ENCODE results near the gene ZNF777.

The ZNF777 gene

DNA sequence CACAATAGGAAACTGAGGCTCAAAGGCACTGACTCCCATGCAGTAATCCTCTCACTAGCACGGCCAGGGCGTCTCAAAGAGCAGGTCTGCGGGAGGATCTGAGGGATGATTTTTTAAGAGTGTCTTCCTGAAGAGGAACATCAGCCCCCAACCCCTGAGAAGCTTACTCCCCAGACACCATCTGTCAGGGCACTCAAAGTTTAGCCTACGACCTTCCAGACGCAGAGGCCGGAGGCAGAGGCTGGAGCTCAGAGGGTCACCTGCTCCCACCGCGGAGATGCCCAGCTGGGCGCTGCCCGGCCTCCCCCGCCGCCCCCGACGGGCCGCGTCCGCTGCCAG is 1.7 kb downstream of the ZNF777 start:
- H3K4me3 ChIP-seq (ENCODE audit: low read depth, low read length): peak overlapping the region; percentile 88
- DNase-seq (ENCODE audit: low read depth): no peak
- TF ChIP-seq, protein P1, sequence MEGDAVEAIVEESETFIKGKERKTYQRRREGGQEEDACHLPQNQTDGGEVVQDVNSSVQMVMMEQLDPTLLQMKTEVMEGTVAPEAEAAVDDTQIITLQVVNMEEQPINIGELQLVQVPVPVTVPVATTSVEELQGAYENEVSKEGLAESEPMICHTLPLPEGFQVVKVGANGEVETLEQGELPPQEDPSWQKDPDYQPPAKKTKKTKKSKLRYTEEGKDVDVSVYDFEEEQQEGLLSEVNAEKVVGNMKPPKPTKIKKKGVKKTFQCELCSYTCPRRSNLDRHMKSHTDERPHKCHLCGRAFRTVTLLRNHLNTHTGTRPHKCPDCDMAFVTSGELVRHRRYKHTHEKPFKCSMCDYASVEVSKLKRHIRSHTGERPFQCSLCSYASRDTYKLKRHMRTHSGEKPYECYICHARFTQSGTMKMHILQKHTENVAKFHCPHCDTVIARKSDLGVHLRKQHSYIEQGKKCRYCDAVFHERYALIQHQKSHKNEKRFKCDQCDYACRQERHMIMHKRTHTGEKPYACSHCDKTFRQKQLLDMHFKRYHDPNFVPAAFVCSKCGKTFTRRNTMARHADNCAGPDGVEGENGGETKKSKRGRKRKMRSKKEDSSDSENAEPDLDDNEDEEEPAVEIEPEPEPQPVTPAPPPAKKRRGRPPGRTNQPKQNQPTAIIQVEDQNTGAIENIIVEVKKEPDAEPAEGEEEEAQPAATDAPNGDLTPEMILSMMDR (IDR thresholded peaks at IDR 0.05; ENCODE audit: low read depth, low read length, missing control alignments): no peak

DNA sequence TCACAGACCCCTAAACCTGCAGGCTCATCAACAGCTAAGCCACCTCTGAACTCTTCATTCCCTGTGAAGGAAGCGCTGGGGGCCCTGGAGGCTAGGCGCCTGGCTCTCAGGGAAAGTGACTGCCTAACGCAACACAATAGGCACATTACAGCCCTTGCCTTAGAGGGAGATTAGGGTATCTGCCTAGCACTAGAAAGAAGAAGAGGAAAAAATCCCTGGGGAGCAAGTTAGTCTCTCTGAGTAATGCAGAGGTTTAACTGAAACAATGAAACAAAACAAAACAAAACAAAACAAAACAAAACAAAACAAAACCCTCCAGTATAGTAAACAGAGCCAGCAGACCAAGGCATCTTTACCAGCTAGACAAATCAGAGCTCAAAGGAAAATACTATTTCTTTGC is 2.6 kb downstream of the ZNF777 start:
- TF ChIP-seq, protein P1 (IDR thresholded peaks at IDR 0.05; ENCODE audit: low read depth, low read length, missing control alignments): no peak
- DNase-seq (ENCODE audit: low read depth): no peak
- no peak overlapping the region for H3K4me3 ChIP-seq (ENCODE audit: low read depth, low read length)

DNA sequence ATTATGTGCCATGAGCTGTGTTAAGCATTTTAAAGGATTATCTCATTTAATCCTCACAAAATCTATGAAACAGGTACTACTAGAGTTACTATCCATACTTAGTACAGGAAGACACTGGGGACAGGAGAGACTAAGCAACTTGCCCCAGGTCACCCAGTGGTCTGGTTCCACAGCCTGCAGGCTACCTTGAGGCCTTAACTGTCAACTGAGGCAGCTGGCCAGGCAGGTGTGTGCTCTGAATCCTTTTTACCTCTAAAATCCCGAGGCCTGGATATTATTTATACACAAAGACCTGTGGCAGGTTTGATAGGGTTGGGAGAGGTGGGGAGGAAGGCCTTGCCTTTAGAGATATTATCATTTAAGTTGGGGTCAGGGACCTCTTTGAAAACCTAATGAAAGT is 3.1 kb downstream of the ZNF777 start:
- TF ChIP-seq, protein P1 (IDR thresholded peaks at IDR 0.05; ENCODE audit: low read depth, low read length, missing control alignments): no peak
- DNase-seq (ENCODE audit: low read depth): no peak
- H3K4me3 ChIP-seq (ENCODE audit: low read depth, low read length): no peak overlapping the region

DNA sequence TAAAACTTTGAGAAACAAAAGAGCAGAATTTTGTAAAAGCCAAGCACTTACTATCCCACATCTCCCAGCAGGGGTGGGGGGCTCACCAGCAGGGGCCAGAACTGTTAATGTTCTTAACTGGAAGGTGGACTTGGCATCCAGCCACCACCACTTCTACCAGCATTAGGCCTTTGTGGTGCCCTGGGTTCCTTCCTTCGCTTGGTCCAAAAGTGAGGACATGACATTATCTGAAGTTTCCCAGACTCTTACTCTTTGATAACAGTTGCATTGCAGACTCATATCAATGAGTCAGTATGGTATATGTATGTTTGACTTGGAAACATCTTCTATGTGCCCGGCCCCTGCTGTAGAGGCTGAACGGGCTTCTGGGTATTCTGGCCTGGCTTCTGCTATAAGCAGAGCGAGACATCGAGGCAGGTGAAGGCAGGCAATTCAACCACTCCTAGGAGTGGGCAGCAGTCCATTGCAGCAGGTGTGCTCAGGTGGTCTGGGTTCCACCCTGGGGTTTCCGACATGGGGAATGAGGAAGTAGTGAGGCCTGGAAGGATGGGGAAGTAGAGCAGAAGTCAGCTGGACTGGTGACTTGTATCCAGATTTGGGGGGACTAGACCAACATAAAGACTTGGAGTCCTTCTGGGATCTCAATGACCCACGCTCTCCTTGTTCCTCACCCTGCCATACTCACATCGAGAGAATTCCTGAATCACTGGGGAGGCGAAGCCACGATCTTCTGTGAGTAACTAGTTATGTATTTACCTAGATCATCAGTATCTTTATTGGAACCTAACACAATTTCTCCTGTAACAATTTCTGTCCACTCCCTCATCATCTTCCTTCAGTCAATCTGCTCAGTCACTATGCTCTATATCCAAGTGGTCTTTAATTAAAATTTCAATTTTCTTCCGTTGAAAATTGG is 4.1 kb downstream of the ZNF777 start:
- H3K4me3 ChIP-seq (ENCODE audit: low read depth, low read length): no peak overlapping the region
- TF ChIP-seq, protein P1 (IDR thresholded peaks at IDR 0.05; ENCODE audit: low read depth, low read length, missing control alignments): no peak

DNA sequence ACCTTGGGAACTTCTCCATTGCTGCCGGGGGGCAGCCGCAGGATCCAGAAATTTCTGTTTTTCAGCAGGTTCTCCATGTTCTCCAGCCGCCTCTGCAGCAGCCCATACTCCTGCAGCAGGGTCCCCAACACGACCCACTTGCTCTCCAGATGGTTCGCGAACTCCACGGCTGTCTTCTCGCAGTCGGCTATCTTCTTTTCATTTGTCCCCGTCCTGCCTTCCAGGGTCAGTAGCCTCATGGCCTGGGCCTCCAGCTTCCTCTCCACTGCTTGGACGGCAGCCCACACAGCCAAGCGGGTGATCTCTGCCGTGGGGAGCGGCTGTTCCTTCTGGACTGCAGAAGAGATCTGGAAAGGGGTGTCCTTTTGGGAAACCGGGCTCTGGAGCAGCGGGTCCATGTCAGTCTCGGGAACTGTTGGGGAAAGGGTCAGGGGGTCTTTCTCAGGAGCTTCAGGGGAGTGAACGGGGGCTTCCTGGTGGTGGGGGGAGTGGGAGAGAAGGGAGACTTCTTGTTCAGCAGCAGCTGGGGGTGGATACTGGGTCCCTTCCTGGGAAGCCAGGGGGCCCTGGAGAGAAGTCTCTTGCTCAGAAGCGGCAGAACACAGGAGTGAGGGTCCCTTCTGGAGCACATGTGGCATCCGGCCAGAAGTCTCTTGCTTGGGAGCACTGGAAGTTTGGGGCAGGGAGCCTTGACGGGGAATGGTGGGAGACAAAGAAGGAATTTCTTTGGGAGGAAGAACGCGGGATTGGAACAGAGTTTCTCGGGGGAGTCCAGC is 5.5 kb downstream of the ZNF777 start:
- TF ChIP-seq, protein P1 (IDR thresholded peaks at IDR 0.05; ENCODE audit: low read depth, low read length, missing control alignments): no peak
- no peak overlapping the region for H3K4me3 ChIP-seq (ENCODE audit: low read depth, low read length)
- DNase-seq (ENCODE audit: low read depth): no peak

More for the DNA sequence above, 4.1 kb downstream of the ZNF777 start:
- no peak for DNase-seq (ENCODE audit: low read depth)

DNA sequence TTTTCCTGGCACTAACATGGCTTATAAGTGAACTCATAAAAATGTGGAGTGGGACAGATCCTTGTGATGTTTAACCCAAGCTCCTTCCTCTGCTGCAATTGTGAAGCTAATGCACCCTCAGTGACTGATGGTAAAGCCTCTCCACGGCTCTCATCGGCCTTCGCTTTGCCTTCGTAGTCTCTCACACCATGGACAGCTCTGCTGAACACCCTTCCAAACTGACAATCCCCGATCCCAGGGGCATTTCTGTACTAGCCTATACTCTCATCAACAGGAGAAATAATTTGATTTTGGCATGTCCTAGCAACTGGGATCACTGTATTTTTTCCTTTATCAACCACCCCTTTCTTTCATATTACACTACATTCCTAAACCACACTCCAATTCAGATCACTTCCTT is 6.1 kb downstream of the ZNF777 start:
- DNase-seq (ENCODE audit: low read depth): no peak
- TF ChIP-seq, protein P1 (IDR thresholded peaks at IDR 0.05; ENCODE audit: low read depth, low read length, missing control alignments): no peak
- H3K4me3 ChIP-seq (ENCODE audit: low read depth, low read length): no peak overlapping the region
